GM23338 (cell line): ENCODE measurements around the gene ERICH3. TPM values are rescaled to one million over a fixed set of nuclear protein-coding genes. Genes with fewer than 3 reads are reported as not detected.
A peak's percentile ranks its signal among the peaks of the same experiment; 100 is the strongest.

Experiments
- ATAC-seq: fragments of 200-7000 bp; cut with Tn5 transposase; 3 replicates; pipeline ENCODE4 v1.9.1; 2020
- DNase-seq: peaks from one replicate; pipeline ENCODE4 v3.0.0-alpha.2; 2015; ENCODE audit warnings: low spot score
- H2AFZ ChIP-seq: fragments of 200-600 bp; sonication (generic); 2 replicates; pipeline ENCODE4 v1.8.0; 2016; ENCODE audit warnings: antibody characterized with exemption, mild to moderate bottlenecking, moderate library complexity
- H3F3A ChIP-seq: fragments of 200-600 bp; sonication (generic); replicated peaks from 2 replicates; pipeline ENCODE4 v1.8.0; 2017; ENCODE audit warnings: antibody characterized with exemption, mixed run types, low read depth
- H3K27ac ChIP-seq: fragments of 200-600 bp; sonication (generic); 2 replicates; pipeline ENCODE4 v1.6.1; 2016; ENCODE audit warnings: low read depth
- H3K27me3 ChIP-seq: fragments of 200-600 bp; sonication (generic); 2 replicates; pipeline ENCODE4 v1.8.0; 2016; ENCODE audit warnings: mild to moderate bottlenecking, mixed run types, moderate library complexity; ENCODE audit not compliant: insufficient read depth
- H3K36me3 ChIP-seq: fragments of 200-600 bp; sonication (generic); 2 replicates; pipeline ENCODE4 v1.8.0; 2016; ENCODE audit warnings: mild to moderate bottlenecking; ENCODE audit not compliant: insufficient read depth
- H3K4me1 ChIP-seq: fragments of 200-600 bp; sonication (generic); 2 replicates; pipeline ENCODE4 v1.8.0; 2016; ENCODE audit warnings: mild to moderate bottlenecking, moderate library complexity; ENCODE audit not compliant: insufficient read depth
- H3K4me2 ChIP-seq: fragments of 200-600 bp; sonication (generic); 2 replicates; pipeline ENCODE4 v1.7.1; 2017; ENCODE audit warnings: mixed run types
- H3K4me3 ChIP-seq: fragments of 200-600 bp; sonication (generic); 2 replicates; pipeline ENCODE4 v1.6.1; 2016; ENCODE audit warnings: mixed run types
- H3K79me2 ChIP-seq: fragments of 200-600 bp; sonication (generic); replicated peaks from 2 replicates; pipeline ENCODE4 v1.8.0; 2017; ENCODE audit warnings: mild to moderate bottlenecking; ENCODE audit not compliant: insufficient read depth
- H3K9me2 ChIP-seq: fragments of 200-600 bp; sonication (generic); 2 replicates; pipeline ENCODE4 v1.8.0; 2017; ENCODE audit not compliant: insufficient read depth
- H4K20me1 ChIP-seq: fragments of 200-600 bp; sonication (generic); replicated peaks from 2 replicates; pipeline ENCODE4 v1.8.0; 2017; ENCODE audit warnings: mild to moderate bottlenecking; ENCODE audit not compliant: insufficient read depth
- H3K27ac Mint-ChIP-seq: 2 replicates; pipeline ENCODE4 v1.8.0; 2020; ENCODE audit warnings: inconsistent platforms, mild to moderate bottlenecking, moderate library complexity, mixed read lengths
- H3K27me3 Mint-ChIP-seq: 3 replicates; pipeline ENCODE4 v1.8.0; 2022; ENCODE audit warnings: low read depth, mild to moderate bottlenecking, moderate library complexity, mixed read lengths, inconsistent platforms; ENCODE audit not compliant: insufficient read depth, poor library complexity
- H3K36me3 Mint-ChIP-seq: 3 replicates; pipeline ENCODE4 v1.8.0; 2021; ENCODE audit warnings: low read depth, mild to moderate bottlenecking, inconsistent platforms, moderate library complexity, mixed read lengths
- H3K4me1 Mint-ChIP-seq: 3 replicates; pipeline ENCODE4 v1.8.0; 2020; ENCODE audit warnings: mild to moderate bottlenecking, inconsistent platforms, mixed read lengths
- H3K4me3 Mint-ChIP-seq: 3 replicates; pipeline ENCODE4 v1.8.0; 2021; ENCODE audit warnings: moderate library complexity, mild to moderate bottlenecking, inconsistent platforms, mixed read lengths
- H3K9me3 Mint-ChIP-seq: 3 replicates; pipeline ENCODE4 v1.8.0; 2020; ENCODE audit warnings: moderate library complexity, mild to moderate bottlenecking, inconsistent platforms, mixed read lengths
- CREB1 ChIP-seq: fragments of 250-450 bp; sonication (Bioruptor Pico); IDR thresholded peaks from 2 replicates; pipeline ENCODE4 v1.5.0; 2020; ENCODE audit warnings: low read depth, mild to moderate bottlenecking, moderate library complexity
- EZH2phosphoT487 ChIP-seq: fragments of 200-600 bp; sonication (generic); IDR thresholded peaks from one replicate; pipeline ENCODE4 v1.8.1; 2018; ENCODE audit warnings: antibody characterized with exemption; ENCODE audit not compliant: unreplicated experiment
- JUNB ChIP-seq: IDR thresholded peaks from one replicate; pipeline ENCODE4 v1.6.1; 2016; ENCODE audit warnings: antibody characterized with exemption; ENCODE audit not compliant: unreplicated experiment
- POLR2AphosphoS5 ChIP-seq: IDR thresholded peaks from 2 replicates; pipeline ENCODE4 v1.6.1; 2016; ENCODE audit warnings: antibody characterized with exemption, low read depth
- REST ChIP-seq: IDR thresholded peaks from one replicate; pipeline ENCODE4 v1.6.1; 2018; ENCODE audit warnings: antibody characterized with exemption; ENCODE audit not compliant: unreplicated experiment
- STAT1 ChIP-seq: IDR thresholded peaks from one replicate; pipeline ENCODE4 v1.6.1; 2016; ENCODE audit warnings: antibody characterized with exemption; ENCODE audit not compliant: unreplicated experiment
- ZNF114 ChIP-seq: fragments of 250-450 bp; sonication (Bioruptor Pico); IDR thresholded peaks from 2 replicates; pipeline ENCODE4 v1.5.0; 2020; ENCODE audit warnings: mild to moderate bottlenecking, moderate library complexity
- ZNF331 ChIP-seq: fragments of 250-450 bp; sonication (Bioruptor Pico); IDR thresholded peaks from 2 replicates; pipeline ENCODE4 v1.5.0; 2020; ENCODE audit warnings: low read depth, mild to moderate bottlenecking, moderate library complexity
- ZNF462 ChIP-seq: fragments of 250-450 bp; sonication (Bioruptor Pico); IDR thresholded peaks from 2 replicates; pipeline ENCODE4 v1.5.0; 2020; ENCODE audit warnings: mild to moderate bottlenecking, moderate library complexity
- polyA plus RNA-seq: library from polyadenylated mRNA; unstranded; fragments of >200 nt; fragmentation: Nextera tagmentation; extraction: Ambion mirVana; gene quantifications from 2 replicates; pipeline ENCODE4 v1.2.1, GENCODE V29; 2016
- total RNA-seq: library from RNA; depleted of rRNA; stranded (reverse); fragments of >200 nt; shearing (Covaris generic); gene quantifications from 2 replicates; pipeline ENCODE4 v1.2.3, GENCODE V29; 2014

The ERICH3 gene
- total and polyA plus RNA-seq, 2 experiments from 2014 or later = not detected

- no peak for TF ChIP-seq STAT1
- no peak for TF ChIP-seq ZNF114
- TF ChIP-seq JUNB = no peak
- TF ChIP-seq ZNF331 (CRISPR knock-in tag) = no peak
These were observed 63.7 kb downstream of the ERICH3 start (continued) for GRCh38 chr1:74609810-74610371.

GRCh38 chr1:74596717-74597116 is 76.9 kb downstream of the ERICH3 start:
- Histone ChIP-seq H3K36me3 (no peaks in the 10 kb centered on the region), H3K4me3 (no peak overlapping the region), H3K27ac (no peak overlapping the region), H3K27me3 (no peaks in the 10 kb centered on the region), H3K79me2 (no peaks in the 10 kb centered on the region), H4K20me1 (no peaks in the 10 kb centered on the region), H3K9me2 (no peaks in the 10 kb centered on the region), H3K4me2 (no peak overlapping the region), H3F3A (no peaks in the 10 kb centered on the region), H3K4me1 (no peaks in the 10 kb centered on the region), H2AFZ (no peak overlapping the region)
- Mint-ChIP-seq H3K36me3 (no peaks in the 10 kb centered on the region), H3K4me1 (peaks cover 5% of the 10 kb centered on the region; the same call in 2 of the 3 replicates), H3K27me3 (no peaks in the 10 kb centered on the region), H3K9me3 (no peaks in the 10 kb centered on the region), H3K4me3 (no peak overlapping the region), H3K27ac (no peak overlapping the region)
- no peak for ATAC-seq
- TF ChIP-seq EZH2phosphoT487 = no peak
- no peak for TF ChIP-seq REST
- no peak for TF ChIP-seq CREB1 (CRISPR knock-in tag)
- TF ChIP-seq POLR2AphosphoS5 = no peak
- TF ChIP-seq ZNF114 = no peak
- DNase-seq = no peak

- H3K4me1 Mint-ChIP-seq = no peaks in the 10 kb centered on the region
- no peak overlapping the region for H2AFZ ChIP-seq
- no peak overlapping the region for H3K4me2 ChIP-seq
- H3K27ac Mint-ChIP-seq = peak overlapping the region; percentile 5; the same call in 1 of the 2 replicates
- no peaks in the 10 kb centered on the region for H3K27me3 ChIP-seq
- H3K4me3 ChIP-seq = no peak overlapping the region
- no peaks in the 10 kb centered on the region for H3F3A ChIP-seq
- no peaks in the 10 kb centered on the region for H3K36me3 Mint-ChIP-seq
- ATAC-seq (no peak), DNase-seq (no peak)
- H4K20me1 ChIP-seq = no peaks in the 10 kb centered on the region
- no peaks in the 10 kb centered on the region for H3K9me3 Mint-ChIP-seq
- no peaks in the 10 kb centered on the region for H3K4me1 ChIP-seq
- H3K79me2 ChIP-seq = no peaks in the 10 kb centered on the region
- H3K27me3 Mint-ChIP-seq = no peaks in the 10 kb centered on the region
- peaks cover 5% of the 10 kb centered on the region; the same call in 1 of the 2 replicates for H3K9me2 ChIP-seq
- no peak overlapping the region for H3K27ac ChIP-seq
- H3K4me3 Mint-ChIP-seq = no peak overlapping the region
- no peaks in the 10 kb centered on the region for H3K36me3 ChIP-seq
- TF ChIP-seq ZNF462 (CRISPR knock-in tag) (no peak), POLR2AphosphoS5 (no peak)
These were observed 79.4 kb downstream of the ERICH3 start for GRCh38 chr1:74593887-74594866.
